GM12891 (cell line): ENCODE data around the gene SLAIN2.

ENCODE experiments used
- PAX5 ChIP-seq: IDR thresholded peaks from 2 replicates; pipeline ENCODE4 v1.6.1; 2011; ENCODE audit warnings: low read length, moderate library complexity, mild to moderate bottlenecking; ENCODE audit not compliant: insufficient read depth, severe bottlenecking
- POLR2A ChIP-seq: IDR thresholded peaks from 2 replicates; pipeline ENCODE4 v1.6.1; 2011; ENCODE audit warnings: low read depth, low read length, control low read depth

DNA sequence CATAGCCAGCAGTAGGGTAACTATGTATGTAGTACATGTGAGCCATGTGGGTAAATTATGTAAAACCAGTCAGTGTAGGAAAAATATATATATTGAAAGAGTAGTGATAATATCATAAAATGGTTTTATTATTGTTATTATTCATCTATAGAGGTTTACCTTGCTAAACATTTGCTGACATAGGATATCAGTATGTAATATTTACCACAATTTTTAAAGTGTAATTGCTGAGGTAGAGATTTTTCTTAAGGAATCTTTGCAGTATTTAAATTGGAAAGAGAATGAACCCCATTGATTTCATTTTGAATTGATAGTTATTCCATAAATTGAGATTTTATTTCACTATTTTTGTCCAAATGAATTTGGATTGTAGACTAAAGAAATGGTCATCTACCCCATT lies 27.1 kb downstream of the SLAIN2 start:
- TF ChIP-seq POLR2A (no peak), PAX5 (no peak)
